Loucy (cell line): ENCODE data around the gene NEXN.

Experiments used
- H2AFZ ChIP-seq: fragments of 200-600 bp; sonication (generic); 2 replicates; pipeline ENCODE4 v1.6.0; 2016; ENCODE audit warnings: antibody characterized with exemption, mild to moderate bottlenecking, low read length, moderate library complexity
- H3F3A ChIP-seq: fragments of 200-600 bp; 2 replicates; pipeline ENCODE4 v1.6.0; 2016; ENCODE audit warnings: antibody characterized with exemption, low read depth, mild to moderate bottlenecking
- H3K27me3 ChIP-seq: fragments of 200-600 bp; sonication (generic); 2 replicates; pipeline ENCODE4 v1.6.1; 2014; ENCODE audit warnings: low read length, mild to moderate bottlenecking; ENCODE audit not compliant: insufficient read depth, poor library complexity, severe bottlenecking
- H3K36me3 ChIP-seq: fragments of 200-600 bp; sonication (generic); 2 replicates; pipeline ENCODE4 v1.6.1; 2016; ENCODE audit warnings: low read length; ENCODE audit not compliant: insufficient read depth
- H3K4me1 ChIP-seq: fragments of 200-600 bp; sonication (generic); 2 replicates; pipeline ENCODE4 v1.5.1; 2014; ENCODE audit warnings: low read length, mild to moderate bottlenecking; ENCODE audit not compliant: insufficient read depth, poor library complexity, severe bottlenecking
- H3K4me2 ChIP-seq: fragments of 200-600 bp; sonication (generic); 2 replicates; pipeline ENCODE4 v1.6.0; 2014; ENCODE audit warnings: antibody characterized with exemption, low read length, low read depth, mild to moderate bottlenecking; ENCODE audit not compliant: poor library complexity, severe bottlenecking
- H3K4me3 ChIP-seq: fragments of 200-600 bp; sonication (generic); 2 replicates; pipeline ENCODE4 v1.5.1; 2014; ENCODE audit warnings: low read length, mild to moderate bottlenecking, mixed read lengths; ENCODE audit not compliant: poor library complexity, severe bottlenecking
- H3K79me2 ChIP-seq: fragments of 200-600 bp; sonication (generic); 2 replicates; pipeline ENCODE4 v1.6.1; 2014; ENCODE audit warnings: low read length; ENCODE audit not compliant: insufficient read depth
- H3K9ac ChIP-seq: fragments of 200-600 bp; sonication (generic); 2 replicates; pipeline ENCODE4 v1.6.0; 2014; ENCODE audit warnings: mild to moderate bottlenecking, low read depth, low read length, moderate library complexity; ENCODE audit not compliant: poor library complexity, severe bottlenecking
- H3K9me2 ChIP-seq: fragments of 200-600 bp; sonication (generic); replicated peaks from 2 replicates; pipeline ENCODE4 v1.6.1; 2016; ENCODE audit warnings: low read depth, low read length, mixed read lengths
- H3K9me3 ChIP-seq: fragments of 200-600 bp; sonication (generic); 2 replicates; pipeline ENCODE4 v1.6.1; 2014; ENCODE audit warnings: mild to moderate bottlenecking, antibody characterized with exemption, low read length, low read depth; ENCODE audit not compliant: insufficient read depth
- H4K20me1 ChIP-seq: fragments of 200-600 bp; sonication (generic); 2 replicates; pipeline ENCODE4 v1.6.0; 2014; ENCODE audit warnings: antibody characterized with exemption, low read length, mild to moderate bottlenecking; ENCODE audit not compliant: insufficient read depth, poor library complexity, severe bottlenecking
- CTCF ChIP-seq: fragments of 200-600 bp; sonication (generic); conservative IDR thresholded peaks from 2 replicates; pipeline ENCODE4 v1.5.1; 2014; ENCODE audit warnings: mild to moderate bottlenecking, antibody characterized with exemption, low read length
- EZH2phosphoT487 ChIP-seq: fragments of 200-600 bp; IDR thresholded peaks from 2 replicates; pipeline ENCODE4 v1.6.1; 2018; ENCODE audit warnings: antibody characterized with exemption, mild to moderate bottlenecking, moderate library complexity, borderline replicate concordance

The NEXN gene

GRCh38 chr1:77966291-77966690, 77.9 kb downstream of the NEXN start:
- no peak for TF ChIP-seq EZH2phosphoT487
- no peak for TF ChIP-seq CTCF
- no peak overlapping the region for H3K4me2 ChIP-seq
- H3F3A ChIP-seq, result no peaks in the 10 kb centered on the region
- peaks cover 90% of the 10 kb centered on the region for H4K20me1 ChIP-seq
- no peak overlapping the region for H3K4me3 ChIP-seq
- peaks cover 20% of the 10 kb centered on the region for H3K4me1 ChIP-seq
- no peak overlapping the region for H3K9ac ChIP-seq
- peaks cover 66% of the 10 kb centered on the region for H3K79me2 ChIP-seq
- H3K9me3 ChIP-seq, result no peaks in the 10 kb centered on the region
- H2AFZ ChIP-seq, result no peak overlapping the region
- peaks cover 91% of the 10 kb centered on the region for H3K36me3 ChIP-seq
- no peaks in the 10 kb centered on the region for H3K9me2 ChIP-seq
- no peaks in the 10 kb centered on the region for H3K27me3 ChIP-seq

GRCh38 chr1:77970192-77970591, 81.8 kb downstream of the NEXN start:
- Histone ChIP-seq H3K4me2 (peak overlapping the region; percentile 98), H3F3A (no peaks in the 10 kb centered on the region), H3K4me3 (peak overlapping the region; percentile 43), H3K27me3 (no peaks in the 10 kb centered on the region), H3K9me3 (no peaks in the 10 kb centered on the region), H3K79me2 (peaks cover 95% of the 10 kb centered on the region), H3K9ac (no peak overlapping the region), H3K9me2 (no peaks in the 10 kb centered on the region), H2AFZ (no peak overlapping the region), H3K36me3 (peaks cover 63% of the 10 kb centered on the region), H3K4me1 (peaks cover 43% of the 10 kb centered on the region), H4K20me1 (peaks cover 96% of the 10 kb centered on the region)
- TF ChIP-seq EZH2phosphoT487 (no peak), CTCF (no peak)

GRCh38 chr1:77972080-77972479, 83.7 kb downstream of the NEXN start:
- Histone ChIP-seq H3K9me3 (no peaks in the 10 kb centered on the region), H3K27me3 (no peaks in the 10 kb centered on the region), H3K4me1 (peaks cover 50% of the 10 kb centered on the region), H3K36me3 (peaks cover 48% of the 10 kb centered on the region), H3K9me2 (no peaks in the 10 kb centered on the region), H3K9ac (no peak overlapping the region), H3K4me2 (peak overlapping the region; percentile 98), H3K4me3 (peak overlapping the region; percentile 43), H4K20me1 (peaks cover 100% of the 10 kb centered on the region), H3K79me2 (peaks cover 100% of the 10 kb centered on the region), H3F3A (no peaks in the 10 kb centered on the region), H2AFZ (no peak overlapping the region)
- no peak for TF ChIP-seq CTCF
- no peak for TF ChIP-seq EZH2phosphoT487
